ENCODE data around the gene CARD11. TPM values are rescaled to one million over a fixed set of nuclear protein-coding genes. Genes with fewer than 3 reads are reported as not detected.

Gene CARD11
- total and polyA plus RNA-seq, 8 donors, result 2.7 to 8.1 (median 3.9) TPM

DNA sequence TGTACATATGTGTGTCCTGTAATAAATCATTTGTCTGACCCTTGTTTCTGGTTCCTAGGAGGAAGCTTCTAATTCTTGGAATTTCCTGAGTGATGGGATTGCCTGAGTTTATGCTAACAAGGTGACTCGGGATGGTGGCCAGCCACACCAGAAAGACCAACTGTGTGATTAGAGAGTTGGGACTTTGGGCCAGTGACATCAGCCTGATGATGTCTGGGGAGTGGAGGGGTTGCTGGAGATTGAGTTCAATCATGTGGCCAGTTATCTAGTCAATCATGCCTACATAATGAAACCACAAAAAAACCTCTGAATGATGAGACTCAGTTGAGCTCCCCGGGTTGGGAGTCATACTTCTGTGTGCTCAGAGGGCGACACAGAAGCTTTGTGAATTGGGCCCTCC is 23.5 kb upstream of the CARD11 start:
- TF ChIP-seq, protein P1, sequence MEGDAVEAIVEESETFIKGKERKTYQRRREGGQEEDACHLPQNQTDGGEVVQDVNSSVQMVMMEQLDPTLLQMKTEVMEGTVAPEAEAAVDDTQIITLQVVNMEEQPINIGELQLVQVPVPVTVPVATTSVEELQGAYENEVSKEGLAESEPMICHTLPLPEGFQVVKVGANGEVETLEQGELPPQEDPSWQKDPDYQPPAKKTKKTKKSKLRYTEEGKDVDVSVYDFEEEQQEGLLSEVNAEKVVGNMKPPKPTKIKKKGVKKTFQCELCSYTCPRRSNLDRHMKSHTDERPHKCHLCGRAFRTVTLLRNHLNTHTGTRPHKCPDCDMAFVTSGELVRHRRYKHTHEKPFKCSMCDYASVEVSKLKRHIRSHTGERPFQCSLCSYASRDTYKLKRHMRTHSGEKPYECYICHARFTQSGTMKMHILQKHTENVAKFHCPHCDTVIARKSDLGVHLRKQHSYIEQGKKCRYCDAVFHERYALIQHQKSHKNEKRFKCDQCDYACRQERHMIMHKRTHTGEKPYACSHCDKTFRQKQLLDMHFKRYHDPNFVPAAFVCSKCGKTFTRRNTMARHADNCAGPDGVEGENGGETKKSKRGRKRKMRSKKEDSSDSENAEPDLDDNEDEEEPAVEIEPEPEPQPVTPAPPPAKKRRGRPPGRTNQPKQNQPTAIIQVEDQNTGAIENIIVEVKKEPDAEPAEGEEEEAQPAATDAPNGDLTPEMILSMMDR (IDR thresholded peaks at IDR 0.05), result no peak
- H3K4me3 ChIP-seq, result no peak overlapping the region
- no peaks in the 10 kb centered on the region for H3K4me1 ChIP-seq
- intact Hi-C loops (cut with DNase I), result no loop called here
- H3K36me3 ChIP-seq, result no peaks in the 10 kb centered on the region
- peaks cover 0 to 6% of the 10 kb centered on the region in 2 donors for H3K9me3 ChIP-seq
- no peak overlapping the region for H3K27ac ChIP-seq
- peaks cover 0 to 18% of the 10 kb centered on the region in 2 donors for H3K27me3 ChIP-seq
- DNase-seq (no peak), ATAC-seq (no peak)

DNA sequence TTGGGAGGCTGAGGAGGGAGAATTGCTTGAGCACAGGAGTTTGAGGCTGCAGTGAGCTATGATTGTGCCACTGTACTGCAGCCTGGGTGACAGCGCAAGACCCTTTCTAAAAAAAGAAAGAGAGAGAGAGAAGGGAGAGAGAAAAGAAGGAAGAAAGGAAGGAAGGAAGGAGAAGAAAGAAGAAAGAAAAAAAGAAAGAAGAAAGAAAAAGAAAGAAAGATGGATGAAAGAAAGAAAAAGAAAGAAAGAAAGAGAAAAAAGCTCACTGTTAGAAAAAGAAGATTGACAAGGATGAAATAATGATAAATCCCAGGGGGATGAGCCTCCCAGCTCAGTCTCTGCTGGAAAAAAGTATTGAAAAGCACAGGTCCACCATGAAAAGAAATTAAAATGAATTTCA is 22.8 kb upstream of the CARD11 start:
- peaks cover 0 to 18% of the 10 kb centered on the region in 2 donors for H3K27me3 ChIP-seq
- TF ChIP-seq, protein P1 (IDR thresholded peaks at IDR 0.05), result no peak
- no peak for ATAC-seq
- H3K4me1 ChIP-seq, result no peaks in the 10 kb centered on the region
- H3K27ac ChIP-seq, result no peak overlapping the region
- no peak overlapping the region for H3K4me3 ChIP-seq
- no peak for DNase-seq
- H3K36me3 ChIP-seq, result no peaks in the 10 kb centered on the region
- intact Hi-C loops (cut with DNase I), result no loop called here
- peaks cover 0 to 6% of the 10 kb centered on the region in 2 donors for H3K9me3 ChIP-seq

DNA sequence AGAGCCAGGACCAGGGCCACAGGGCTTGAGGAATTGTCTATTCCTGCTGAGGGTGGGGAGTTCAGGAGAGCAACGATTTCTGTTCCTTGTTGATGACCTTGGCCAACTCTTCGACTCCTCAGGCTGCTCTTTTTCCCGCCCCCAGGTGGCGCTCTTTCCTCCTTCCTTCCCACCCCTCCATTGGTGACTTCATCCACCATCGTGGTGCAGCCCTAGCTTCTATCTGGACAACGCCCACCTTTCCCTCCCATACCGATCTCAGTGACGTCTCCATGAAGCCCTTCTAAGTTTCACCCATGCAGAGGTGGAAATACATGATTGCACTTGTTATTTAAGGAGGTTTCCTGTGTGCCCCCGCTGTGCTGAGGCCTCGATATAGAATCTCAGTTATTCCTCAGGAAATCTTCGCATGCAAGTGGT is 22.1 kb upstream of the CARD11 start:
- ATAC-seq (peak; percentile 47), DNase-seq (no peak)
- H3K27ac ChIP-seq, result no peak overlapping the region
- no peaks in the 10 kb centered on the region for H3K36me3 ChIP-seq
- H3K4me1 ChIP-seq, result no peaks in the 10 kb centered on the region
- peaks cover 0 to 18% of the 10 kb centered on the region in 2 donors for H3K27me3 ChIP-seq
- no peaks in the 10 kb centered on the region for H3K9me3 ChIP-seq
- TF ChIP-seq, protein P1 (IDR thresholded peaks at IDR 0.05), result peak; percentile 29 to 32
- no peak overlapping the region for H3K4me3 ChIP-seq
- intact Hi-C loops (cut with DNase I), result no loop called here

DNA sequence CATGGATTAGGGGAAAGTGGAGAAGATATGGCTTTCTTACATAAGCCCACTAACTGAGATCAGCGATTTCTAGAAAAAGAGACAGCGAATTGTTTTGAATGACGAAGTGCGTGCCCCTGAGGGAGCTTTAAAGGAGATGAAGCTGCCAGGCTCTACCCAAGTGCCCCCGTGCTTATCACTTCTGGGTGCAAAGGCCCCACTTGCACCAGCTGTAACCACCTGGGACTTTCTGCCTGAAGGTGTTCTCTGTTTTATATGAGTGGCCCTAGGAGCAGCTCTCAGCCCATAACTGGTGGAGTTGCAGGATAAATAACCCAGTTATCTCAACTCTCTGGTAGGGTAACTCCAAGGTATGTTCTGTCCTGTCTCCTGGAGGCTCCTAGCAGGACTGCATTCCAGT is 20.4 kb upstream of the CARD11 start:
- Histone ChIP-seq H3K27ac (no peak overlapping the region), H3K36me3 (no peaks in the 10 kb centered on the region), H3K27me3 (peaks cover 0 to 18% of the 10 kb centered on the region in 2 donors), H3K9me3 (no peaks in the 10 kb centered on the region), H3K4me1 (no peaks in the 10 kb centered on the region), H3K4me3 (no peak overlapping the region)
- TF ChIP-seq, protein P1 (IDR thresholded peaks at IDR 0.05), result no peak
- intact Hi-C loops (cut with DNase I), result no loop called here
- ATAC-seq (no peak), DNase-seq (no peak)

DNA sequence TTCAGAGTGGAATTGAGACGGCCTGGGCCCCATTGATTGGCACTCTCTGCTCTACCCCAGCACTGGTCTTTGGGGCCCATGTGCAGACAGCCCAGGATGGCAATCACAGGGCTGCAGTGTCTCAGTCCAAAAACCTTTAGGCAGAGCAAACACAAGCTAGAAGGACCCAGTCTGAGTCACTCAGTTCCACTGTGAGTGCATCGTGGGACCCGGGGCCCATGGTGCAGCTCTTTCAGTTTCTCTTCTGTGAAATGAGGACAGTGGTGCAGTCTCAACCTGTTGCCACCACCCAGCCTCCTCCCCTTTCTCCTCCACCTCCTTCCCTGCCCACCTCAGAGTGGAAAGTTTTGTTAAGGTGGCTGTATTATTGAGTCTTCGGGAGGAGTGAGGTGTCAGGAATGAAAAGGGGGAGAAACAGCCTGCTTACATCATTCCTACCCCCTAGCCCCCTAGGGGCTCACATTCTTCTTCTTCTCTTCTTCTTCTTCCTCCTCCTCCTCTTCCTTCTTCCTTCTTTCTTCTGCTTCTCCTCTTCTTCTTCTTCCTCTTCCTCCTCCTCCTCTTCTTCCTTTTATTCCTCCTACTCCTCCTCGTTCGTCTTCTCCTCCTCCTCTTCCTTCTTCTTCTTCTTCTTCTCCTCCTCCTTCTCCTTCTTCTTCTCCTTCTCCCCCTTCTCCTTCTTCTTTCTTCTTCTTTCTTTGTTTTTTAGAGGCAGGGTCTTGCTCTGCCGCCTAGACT is 19.5 kb upstream of the CARD11 start:
- DNase-seq (no peak), ATAC-seq (no peak)
- Histone ChIP-seq H3K9me3 (no peaks in the 10 kb centered on the region), H3K27ac (no peak overlapping the region), H3K4me1 (no peaks in the 10 kb centered on the region), H3K4me3 (no peak overlapping the region), H3K27me3 (peaks cover 0 to 18% of the 10 kb centered on the region in 2 donors), H3K36me3 (no peaks in the 10 kb centered on the region)
- intact Hi-C loops (cut with DNase I), result no loop called here
- TF ChIP-seq, protein P1 (IDR thresholded peaks at IDR 0.05), result no peak

Data from left lung (tissue), 10 donors.